GM18498 (cell line): ENCODE measurements around the gene SLC45A1.

Experiments used
- ATAC-seq: cut with Tn5 transposase; IDR thresholded peaks from one replicate; pipeline ENCODE4 v1.9.1; 2021; ENCODE audit warnings: mild to moderate bottlenecking, moderate library complexity; ENCODE audit not compliant: unreplicated experiment

SLC45A1 gene

GRCh38 chr1:8352471-8352845, 34.5 kb downstream of the SLC45A1 start:
- no peak for ATAC-seq

GRCh38 chr1:8352886-8353785, 35.2 kb downstream of the SLC45A1 start:
- no peak for ATAC-seq

- ATAC-seq = no peak
Measured at GRCh38 chr1:8354038-8354437, 36.1 kb downstream of the SLC45A1 start.

GRCh38 chr1:8355439-8356255, 37.7 kb downstream of the SLC45A1 start:
- ATAC-seq = no peak

GRCh38 chr1:8356256-8357209, 38.6 kb downstream of the SLC45A1 start:
- no peak for ATAC-seq

- no peak for ATAC-seq
Measured at GRCh38 chr1:8357329-8358101, 39.6 kb downstream of the SLC45A1 start.

GRCh38 chr1:8358241-8358896, 40.5 kb downstream of the SLC45A1 start:
- ATAC-seq = no peak

GRCh38 chr1:8358897-8359616, 41.1 kb downstream of the SLC45A1 start:
- no peak for ATAC-seq

GRCh38 chr1:8359617-8360481, 41.9 kb downstream of the SLC45A1 start:
- ATAC-seq = no peak

- no peak for ATAC-seq
Measured at GRCh38 chr1:8360493-8361197, 42.7 kb downstream of the SLC45A1 start.

- ATAC-seq = no peak
Measured at GRCh38 chr1:8361198-8361849, 43.4 kb downstream of the SLC45A1 start.

- no peak for ATAC-seq
Measured at GRCh38 chr1:8362701-8363101, 44.8 kb downstream of the SLC45A1 start.

- no peak for ATAC-seq
Measured at GRCh38 chr1:8363186-8363766, 45.4 kb downstream of the SLC45A1 start.

- no peak for ATAC-seq
Measured at GRCh38 chr1:8363767-8364301, 45.9 kb downstream of the SLC45A1 start.

GRCh38 chr1:8364528-8365442, 46.9 kb downstream of the SLC45A1 start:
- no peak for ATAC-seq
